ENCODE results near the gene ISG20L2.

GRCh38 chr1:156709757-156710489 lies 18.6 kb downstream of the ISG20L2 start:
- no peak for TF ChIP-seq EP300 (IDR thresholded peaks at IDR 0.05)
- TF ChIP-seq, protein P1, sequence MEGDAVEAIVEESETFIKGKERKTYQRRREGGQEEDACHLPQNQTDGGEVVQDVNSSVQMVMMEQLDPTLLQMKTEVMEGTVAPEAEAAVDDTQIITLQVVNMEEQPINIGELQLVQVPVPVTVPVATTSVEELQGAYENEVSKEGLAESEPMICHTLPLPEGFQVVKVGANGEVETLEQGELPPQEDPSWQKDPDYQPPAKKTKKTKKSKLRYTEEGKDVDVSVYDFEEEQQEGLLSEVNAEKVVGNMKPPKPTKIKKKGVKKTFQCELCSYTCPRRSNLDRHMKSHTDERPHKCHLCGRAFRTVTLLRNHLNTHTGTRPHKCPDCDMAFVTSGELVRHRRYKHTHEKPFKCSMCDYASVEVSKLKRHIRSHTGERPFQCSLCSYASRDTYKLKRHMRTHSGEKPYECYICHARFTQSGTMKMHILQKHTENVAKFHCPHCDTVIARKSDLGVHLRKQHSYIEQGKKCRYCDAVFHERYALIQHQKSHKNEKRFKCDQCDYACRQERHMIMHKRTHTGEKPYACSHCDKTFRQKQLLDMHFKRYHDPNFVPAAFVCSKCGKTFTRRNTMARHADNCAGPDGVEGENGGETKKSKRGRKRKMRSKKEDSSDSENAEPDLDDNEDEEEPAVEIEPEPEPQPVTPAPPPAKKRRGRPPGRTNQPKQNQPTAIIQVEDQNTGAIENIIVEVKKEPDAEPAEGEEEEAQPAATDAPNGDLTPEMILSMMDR (IDR thresholded peaks at IDR 0.05) = no peak
- no peak for TF ChIP-seq POLR2A (IDR thresholded peaks at IDR 0.05)
- no peak for TF ChIP-seq POLR2AphosphoS5 (IDR thresholded peaks at IDR 0.05)
